Activated CD8-positive, alpha-beta memory T cell treated with anti-CD3 and anti-CD28 coated beads for 24 hours (primary cell): ENCODE data around the gene C16orf89.

Source experiments
- DNase-seq: peaks from one replicate; pipeline ENCODE4 v3.0.0-alpha.2; 2020

C16orf89 gene

GRCh38 chr16:5027575-5028235 is 38.1 kb downstream of the C16orf89 start:
- no peak for DNase-seq

DNA sequence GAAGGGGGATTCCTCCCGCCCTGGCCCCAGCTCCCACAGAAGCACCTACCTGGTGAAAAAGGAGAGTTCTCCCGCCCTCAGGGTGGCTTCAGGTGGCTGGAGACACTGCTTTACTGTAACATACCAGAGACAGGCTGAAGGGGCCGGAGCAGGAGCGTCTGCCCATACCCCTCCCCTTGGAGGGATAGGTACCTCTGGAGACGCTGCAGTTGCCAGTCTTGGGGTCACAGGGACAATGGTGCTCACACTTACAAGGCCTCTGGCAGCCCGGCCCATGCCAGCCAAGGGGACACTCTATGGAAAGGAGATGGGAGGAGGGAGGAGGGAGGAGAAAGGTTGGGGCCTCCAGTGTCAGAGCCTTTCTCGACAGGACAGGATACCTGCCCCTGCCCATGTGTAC is 38.7 kb downstream of the C16orf89 start:
- no peak for DNase-seq

GRCh38 chr16:5026664-5027063 is 39.1 kb downstream of the C16orf89 start:
- DNase-seq: no peak

DNA sequence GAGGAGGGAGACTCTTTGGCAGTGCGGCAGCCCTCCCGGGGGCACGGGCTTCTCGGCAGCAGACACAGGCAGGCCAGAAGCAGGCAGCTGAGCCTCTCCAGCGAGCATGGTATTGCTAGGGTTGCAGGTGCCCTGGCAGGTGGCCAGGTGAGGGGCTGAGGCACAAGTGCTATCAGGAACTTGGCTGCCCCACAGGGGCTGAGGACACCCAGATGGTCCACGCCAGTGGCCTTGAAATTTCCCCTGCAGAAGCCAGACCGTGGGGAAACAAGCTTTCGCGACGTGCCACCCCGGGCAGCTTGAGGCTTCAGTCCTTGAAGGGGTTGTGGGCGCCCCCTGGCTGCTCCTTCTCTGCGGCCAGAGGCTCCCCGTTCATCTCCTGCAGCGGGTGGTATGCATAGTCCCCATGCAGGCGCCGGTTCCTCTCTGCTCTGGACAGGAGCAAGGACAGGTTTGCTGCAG is 40.6 kb downstream of the C16orf89 start:
- no peak for DNase-seq

DNA sequence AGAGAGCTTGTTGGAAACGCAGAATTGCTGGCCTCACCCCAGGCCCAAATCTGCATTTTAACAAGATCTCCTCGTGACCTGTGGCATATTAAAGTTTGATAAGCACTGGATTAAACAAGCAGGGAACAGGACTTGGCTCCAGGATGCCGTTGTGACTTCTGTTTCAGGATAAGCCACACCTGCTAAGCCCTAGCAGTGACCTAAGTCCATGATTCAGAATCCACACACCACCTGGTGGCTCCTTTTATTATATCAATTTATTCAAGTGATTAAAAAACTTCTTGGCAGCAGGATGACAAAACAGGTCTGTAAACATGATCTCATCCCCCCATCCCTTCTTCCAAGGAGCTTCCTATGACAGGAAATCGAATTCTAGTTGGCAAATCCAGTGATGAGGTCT is 41.1 kb downstream of the C16orf89 start:
- no peak for DNase-seq

GRCh38 chr16:5022521-5022920 is 43.2 kb downstream of the C16orf89 start:
- DNase-seq: no peak

DNA sequence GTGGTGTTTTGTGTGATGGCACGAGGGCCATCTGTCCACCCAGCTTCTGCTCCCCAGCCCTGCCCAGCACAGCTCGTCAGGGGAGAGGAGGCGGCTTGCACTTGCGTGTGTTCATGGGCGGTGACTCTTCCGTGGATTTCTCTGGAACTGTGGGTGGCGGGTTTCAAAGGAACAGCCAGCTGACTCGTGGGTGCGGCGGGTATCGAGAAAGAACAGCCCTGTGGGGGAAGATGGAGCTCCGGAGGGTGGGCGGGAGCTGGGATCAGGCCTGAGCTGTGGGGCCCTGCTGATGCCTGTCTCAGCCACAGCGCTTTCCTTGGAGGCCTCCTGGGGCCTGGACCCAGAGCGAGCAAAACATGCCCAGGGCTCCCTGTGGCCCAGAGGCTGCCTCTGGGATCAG is 45.2 kb downstream of the C16orf89 start:
- DNase-seq: no peak

- no peak for DNase-seq
Measured at GRCh38 chr16:5019775-5020174, 46.0 kb downstream of the C16orf89 start.

- DNase-seq: no peak
Measured at GRCh38 chr16:5018793-5019192, 47.0 kb downstream of the C16orf89 start.

DNA sequence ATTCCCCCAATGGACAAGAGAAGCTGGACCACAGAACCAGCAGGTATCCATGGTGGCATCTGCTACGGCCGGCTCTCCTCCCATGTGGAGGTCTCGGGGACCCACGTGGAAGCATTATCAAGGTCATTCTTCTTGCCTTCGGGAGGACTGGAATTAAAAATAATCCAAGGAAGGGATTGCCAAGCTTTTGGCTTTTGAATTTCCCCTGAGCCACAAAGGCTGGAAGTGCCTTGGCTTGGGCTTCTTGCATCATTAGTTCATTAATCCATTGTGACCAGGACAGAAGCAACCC is 48.1 kb downstream of the C16orf89 start:
- no peak for DNase-seq

GRCh38 chr16:5016967-5017677 is 48.6 kb downstream of the C16orf89 start:
- no peak for DNase-seq

DNA sequence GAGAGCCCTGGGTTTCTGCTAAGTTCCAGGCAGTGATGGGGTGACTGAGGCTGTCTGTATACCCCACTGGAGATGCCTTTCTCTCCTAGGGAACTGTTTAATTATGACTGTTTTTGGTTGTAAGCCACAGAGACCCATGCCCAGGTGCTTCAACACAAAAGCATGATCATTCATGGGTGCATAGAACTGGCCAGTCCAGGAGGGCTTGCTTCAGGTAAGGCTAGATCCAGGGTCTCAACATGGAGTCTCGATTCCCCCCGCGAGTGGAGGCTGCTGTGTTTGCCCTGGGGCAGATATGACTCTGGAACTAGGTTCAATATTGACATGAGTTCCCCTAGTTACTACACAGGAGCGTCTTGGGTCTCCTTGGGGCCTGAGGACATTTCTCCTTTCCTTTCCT is 49.9 kb downstream of the C16orf89 start:
- DNase-seq: no peak

- no peak for DNase-seq
Measured at GRCh38 chr16:5015351-5015750, 50.4 kb downstream of the C16orf89 start.

DNA sequence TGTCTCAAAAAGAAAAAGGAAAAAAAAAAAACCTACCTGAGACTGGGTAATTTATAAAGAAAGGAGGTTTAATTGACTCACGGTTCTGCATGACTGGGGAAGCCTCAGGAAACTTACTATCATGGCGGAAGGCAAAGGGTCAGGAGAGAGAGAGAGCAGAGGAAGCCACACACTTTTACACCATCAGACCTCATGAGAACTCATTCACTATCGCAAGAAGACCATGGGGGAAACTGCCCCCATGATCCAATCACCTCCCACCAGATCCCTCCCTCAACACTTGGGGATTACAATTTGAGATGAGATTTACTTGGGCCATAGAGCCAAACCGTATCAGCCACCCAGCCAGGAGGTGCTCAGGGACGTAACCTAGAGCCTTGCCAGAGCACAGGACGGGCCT is 52.9 kb downstream of the C16orf89 start:
- DNase-seq: no peak

GRCh38 chr16:5011637-5012036 is 54.1 kb downstream of the C16orf89 start:
- DNase-seq: no peak

DNA sequence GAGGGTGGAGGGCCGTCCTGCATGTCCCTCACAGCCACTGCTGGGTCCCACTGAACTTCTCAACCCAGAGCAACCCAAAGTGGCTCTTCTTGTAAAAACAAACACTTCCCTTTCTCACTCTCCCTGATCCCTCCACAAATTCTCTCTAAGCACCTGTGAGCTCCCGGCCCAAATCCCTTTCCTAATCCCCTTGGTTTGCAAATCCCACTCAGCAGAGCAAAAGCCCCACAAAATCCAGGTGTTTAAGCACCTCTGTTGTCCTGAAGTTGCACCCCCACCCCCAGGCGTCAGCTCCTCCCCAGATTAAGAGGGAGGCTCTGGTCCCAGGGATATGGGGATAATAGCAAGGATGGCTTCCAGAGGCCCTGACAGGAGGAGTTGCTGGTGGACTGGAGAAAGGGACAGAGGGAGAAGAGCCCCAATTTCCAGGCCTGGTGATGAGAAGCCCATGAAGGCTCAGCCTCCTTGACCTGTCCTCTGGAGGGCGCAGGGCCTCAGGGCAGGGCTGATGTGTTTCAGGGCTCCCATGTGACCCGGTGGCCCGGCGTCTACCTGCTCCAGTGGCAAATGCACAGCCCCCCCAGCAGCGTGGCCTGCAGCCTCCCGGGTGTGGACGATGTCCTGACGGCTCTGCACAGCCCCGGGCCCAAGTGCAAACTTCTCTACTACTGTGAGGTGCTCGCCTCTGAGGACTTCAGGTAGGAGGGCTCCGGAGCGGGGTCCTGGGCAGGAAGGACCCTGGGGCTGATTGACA is 55.0 kb downstream of the C16orf89 start:
- DNase-seq: no peak

GRCh38 chr16:5008311-5008731 is 57.4 kb downstream of the C16orf89 start:
- no peak for DNase-seq

DNA sequence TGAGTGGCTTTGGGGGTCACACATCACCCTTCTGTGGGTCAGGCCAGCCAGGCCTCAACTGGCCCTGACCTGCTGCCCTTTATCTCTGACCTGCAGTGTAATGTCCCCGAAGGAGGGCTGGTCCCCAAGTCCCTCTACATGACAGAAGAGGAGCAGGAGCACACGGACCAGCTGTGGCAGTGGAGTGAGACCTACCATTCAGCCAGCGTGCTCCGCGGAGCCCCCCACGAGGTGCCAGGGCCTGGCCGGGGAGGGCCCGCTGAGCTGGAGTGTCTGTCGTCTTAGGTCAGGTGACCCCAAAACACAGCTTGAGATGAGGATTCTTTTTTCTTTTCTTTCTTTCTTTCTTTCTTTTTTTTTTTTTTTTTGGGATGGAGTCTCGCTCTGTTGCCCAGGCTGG is 58.5 kb downstream of the C16orf89 start:
- DNase-seq: no peak

DNA sequence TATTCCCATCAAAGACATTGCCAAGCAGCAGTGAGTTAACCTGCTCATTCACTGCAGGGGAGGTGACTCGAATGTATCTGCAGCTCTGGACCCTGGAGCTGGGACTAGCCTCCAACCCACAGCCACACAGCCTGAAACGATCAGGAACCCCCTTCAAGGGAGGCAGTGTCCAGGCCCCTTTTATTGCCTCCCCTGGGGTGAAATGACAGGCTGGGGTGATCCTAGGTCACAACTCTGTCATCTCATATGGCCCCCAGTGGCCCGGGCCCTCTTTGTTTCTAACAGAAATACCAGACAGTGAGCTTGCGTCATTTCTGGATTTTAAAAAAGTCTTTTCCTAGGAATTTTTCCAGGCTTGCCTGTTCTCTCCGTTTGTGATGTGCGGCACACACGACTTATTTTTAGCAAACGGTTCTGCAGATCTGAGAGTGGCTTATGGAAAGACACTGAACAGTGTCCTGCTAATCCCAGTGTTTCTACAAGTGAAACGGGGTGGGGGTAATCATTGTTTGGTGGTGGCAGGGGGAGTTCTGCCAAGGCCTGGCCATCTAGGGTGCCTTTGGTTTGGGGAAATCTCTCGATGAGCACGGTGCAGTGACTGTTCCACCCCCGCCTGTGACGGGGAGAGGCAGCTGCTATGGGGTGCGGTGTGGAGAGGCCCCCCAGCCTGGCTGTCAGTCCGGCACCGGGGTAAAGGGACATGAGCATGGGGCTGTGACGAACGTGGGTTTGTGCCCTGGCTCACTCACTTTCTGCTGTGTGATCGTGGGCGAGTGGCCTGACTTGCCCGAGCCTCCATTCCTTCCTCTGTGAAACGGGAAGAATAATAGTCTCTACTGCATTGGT is 59.2 kb downstream of the C16orf89 start:
- no peak for DNase-seq

DNA sequence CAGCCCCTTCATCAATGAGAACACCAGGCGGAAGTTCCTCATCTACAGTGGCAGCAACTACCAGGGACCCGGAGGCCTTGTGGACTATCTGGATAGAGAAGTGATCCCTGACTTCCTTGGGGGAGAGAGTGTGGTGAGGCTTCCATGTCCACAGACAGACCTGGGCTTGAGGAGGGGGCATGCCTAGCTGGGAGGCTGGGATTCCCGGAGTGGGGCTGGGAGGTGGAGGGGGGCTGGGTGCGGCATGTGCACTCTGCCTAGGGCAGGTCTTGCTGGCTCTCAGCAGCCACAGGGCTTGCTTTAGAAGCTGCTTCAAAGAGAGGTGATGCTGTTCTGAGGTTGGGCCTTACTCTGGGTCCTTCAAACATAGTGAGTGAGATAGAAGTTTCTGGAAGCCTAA is 59.8 kb downstream of the C16orf89 start:
- no peak for DNase-seq

DNA sequence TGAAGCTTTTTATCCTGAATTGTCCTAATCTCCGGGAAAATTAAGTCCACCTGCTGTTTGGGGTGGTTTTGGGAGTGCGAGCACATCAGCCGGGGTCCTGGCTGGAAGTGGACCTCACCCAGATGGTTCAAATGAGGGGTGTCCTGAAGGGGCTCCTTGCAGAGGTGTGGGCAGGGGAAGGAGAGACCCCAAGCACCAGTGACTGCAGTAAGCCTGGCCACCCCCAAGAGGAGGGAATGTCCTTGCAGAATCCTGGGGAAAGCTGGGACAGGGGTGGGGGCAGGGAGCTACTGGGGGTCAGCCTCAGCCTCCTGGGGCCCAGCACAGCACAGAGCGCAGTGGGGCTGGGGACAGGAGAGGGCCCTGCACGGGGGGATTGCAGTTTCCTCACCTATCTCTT is 61.4 kb downstream of the C16orf89 start:
- DNase-seq: no peak

- no peak for DNase-seq
Measured at GRCh38 chr16:5003828-5004227, 61.9 kb downstream of the C16orf89 start.

DNA sequence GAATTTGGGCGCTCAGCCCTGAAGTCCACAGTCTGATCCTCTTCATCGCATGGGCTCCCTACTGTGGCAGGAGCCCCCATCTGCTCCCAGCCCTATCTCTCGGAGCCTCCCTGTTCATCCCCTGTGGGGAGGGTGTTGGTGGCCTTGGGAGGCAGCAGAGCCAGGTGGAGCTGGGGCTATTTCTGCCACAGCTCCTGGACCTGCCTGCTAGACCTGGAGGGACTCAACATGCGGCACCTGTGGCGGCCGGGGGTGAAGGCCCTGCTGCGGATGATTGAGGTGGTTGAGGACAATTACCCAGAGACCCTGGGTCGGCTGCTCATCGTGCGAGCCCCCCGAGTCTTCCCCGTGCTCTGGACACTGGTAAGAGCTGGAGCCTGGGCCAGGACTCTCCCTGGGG is 62.5 kb downstream of the C16orf89 start:
- DNase-seq: no peak
